Neural cell (in vitro differentiated cells): ENCODE measurements around the gene SMIM13. TPM values are rescaled to one million over a fixed set of nuclear protein-coding genes. Genes with fewer than 3 reads are reported as not detected.

Source experiments
- H2AFZ ChIP-seq: fragments of 200-600, 300-800 bp; sonication (generic), shearing (Covaris generic); 2 replicates; pipeline ENCODE4 v1.6.0; 2014; ENCODE audit warnings: low read depth, mild to moderate bottlenecking, antibody characterized with exemption, low read length, moderate library complexity
- H3F3A ChIP-seq: fragments of 200-600 bp; shearing (Covaris generic); 2 replicates; pipeline ENCODE4 v1.6.1; 2016; ENCODE audit warnings: mild to moderate bottlenecking, moderate library complexity, mixed read lengths, antibody characterized with exemption, low read length; ENCODE audit not compliant: insufficient read depth, poor library complexity, severe bottlenecking
- H3K27ac ChIP-seq: fragments of 200-600, 300-800 bp; sonication (generic), shearing (Covaris generic); 2 replicates; pipeline ENCODE4 v1.5.1; 2014; ENCODE audit warnings: mild to moderate bottlenecking, low read length, moderate library complexity
- H3K27me3 ChIP-seq: fragments of 300-800, 200-600 bp; sonication (generic), shearing (Covaris generic); 2 replicates; pipeline ENCODE4 v1.6.0; 2014; ENCODE audit warnings: mild to moderate bottlenecking, low read depth, low read length, moderate library complexity; ENCODE audit not compliant: insufficient read depth
- H3K36me3 ChIP-seq: fragments of 300-800, 200-600 bp; sonication (generic), shearing (Covaris generic); 2 replicates; pipeline ENCODE4 v1.5.1; 2014; ENCODE audit warnings: mild to moderate bottlenecking, antibody characterized with exemption, low read length, moderate library complexity; ENCODE audit not compliant: insufficient read depth
- H3K4me2 ChIP-seq: fragments of 300-800, 200-600 bp; sonication (generic), shearing (Covaris generic); 2 replicates; pipeline ENCODE4 v1.6.0; 2014; ENCODE audit warnings: mild to moderate bottlenecking, low read length
- H3K4me3 ChIP-seq: fragments of 300-800, 200-600 bp; sonication (generic), shearing (Covaris generic); 2 replicates; pipeline ENCODE4 v1.5.1; 2014; ENCODE audit warnings: mild to moderate bottlenecking, low read length, moderate library complexity
- H3K79me2 ChIP-seq: fragments of 200-600 bp; shearing (Covaris generic); replicated peaks from 2 replicates; pipeline ENCODE4 v1.6.0; 2014; ENCODE audit warnings: mild to moderate bottlenecking, low read length, moderate library complexity; ENCODE audit not compliant: insufficient read depth
- H3K9ac ChIP-seq: fragments of 300-800, 200-600 bp; sonication (generic), shearing (Covaris generic); 2 replicates; pipeline ENCODE4 v1.6.1; 2016; ENCODE audit warnings: mild to moderate bottlenecking, low read length, mixed read lengths
- H3K9me2 ChIP-seq: fragments of 200-600 bp; shearing (Covaris generic); 2 replicates; pipeline ENCODE4 v1.6.1; 2016; ENCODE audit warnings: mild to moderate bottlenecking, low read length, mixed read lengths; ENCODE audit not compliant: insufficient read depth
- H3K9me3 ChIP-seq: fragments of 200-600, 300-800 bp; sonication (generic), shearing (Covaris generic); 2 replicates; pipeline ENCODE4 v1.6.1; 2016; ENCODE audit warnings: mild to moderate bottlenecking, mixed run types, low read length, moderate library complexity, mixed read lengths
- H4K20me1 ChIP-seq: fragments of 200-600 bp; shearing (Covaris generic); 2 replicates; pipeline ENCODE4 v1.6.1; 2016; ENCODE audit warnings: mild to moderate bottlenecking, mixed run types; ENCODE audit not compliant: insufficient read depth
- CTCF ChIP-seq: fragments of 450-650 bp; IDR thresholded peaks from 2 replicates; pipeline ENCODE4 v1.5.1; 2014; ENCODE audit warnings: antibody characterized with exemption, mild to moderate bottlenecking, moderate library complexity; ENCODE audit not compliant: poor library complexity, severe bottlenecking
- EP300 ChIP-seq: fragments of 450-650 bp; conservative IDR thresholded peaks from 2 replicates; pipeline ENCODE4 v1.6.1; 2014; ENCODE audit warnings: antibody characterized with exemption, mild to moderate bottlenecking, moderate library complexity; ENCODE audit not compliant: poor library complexity, severe bottlenecking
- EZH2 ChIP-seq: fragments of 200-600, 300-800 bp; shearing (Covaris generic), sonication (generic); IDR thresholded peaks from 2 replicates; pipeline ENCODE4 v1.6.1; 2014; ENCODE audit warnings: antibody characterized with exemption, low read length, borderline replicate concordance, mild to moderate bottlenecking; ENCODE audit not compliant: insufficient read depth, poor library complexity, severe bottlenecking
- MXI1 ChIP-seq: fragments of 450-650 bp; conservative IDR thresholded peaks from 2 replicates; pipeline ENCODE4 v1.6.1; 2014; ENCODE audit warnings: antibody characterized with exemption, mild to moderate bottlenecking; ENCODE audit not compliant: poor library complexity, severe bottlenecking
- POLR2AphosphoS5 ChIP-seq: IDR thresholded peaks from 2 replicates; pipeline ENCODE4 v1.6.1; 2012
- RAD21 ChIP-seq: fragments of 450-650 bp; conservative IDR thresholded peaks from 2 replicates; pipeline ENCODE4 v1.6.1; 2014; ENCODE audit warnings: antibody characterized with exemption, mild to moderate bottlenecking, moderate library complexity
- REST ChIP-seq: IDR thresholded peaks from 2 replicates; pipeline ENCODE4 v1.6.1; 2012; ENCODE audit warnings: borderline replicate concordance
- SMC3 ChIP-seq: fragments of 450-650 bp; conservative IDR thresholded peaks from 2 replicates; pipeline ENCODE4 v1.6.1; 2014; ENCODE audit warnings: antibody characterized with exemption, mild to moderate bottlenecking, moderate library complexity; ENCODE audit not compliant: poor library complexity
- TAF1 ChIP-seq: IDR thresholded peaks from 2 replicates; pipeline ENCODE4 v1.6.1; 2012; ENCODE audit warnings: low read depth
- polyA plus RNA-seq: library from polyadenylated mRNA; depleted of rRNA; stranded (reverse); fragments of >200 nt; gene quantifications from 2 replicates; pipeline ENCODE4 v1.2.3, GENCODE V29; 2014

The SMIM13 gene
- polyA plus RNA-seq, 1 donor from 2014 or later: 51.0 TPM

- H3K9me2 ChIP-seq: no peaks in the 10 kb centered on the region
- no peak overlapping the region for H3K9ac ChIP-seq
- no peaks in the 10 kb centered on the region for H3F3A ChIP-seq
- no peak for TF ChIP-seq RAD21
- no peak overlapping the region for H3K27ac ChIP-seq
- no peaks in the 10 kb centered on the region for H3K79me2 ChIP-seq
- no peaks in the 10 kb centered on the region for H3K27me3 ChIP-seq
- no peaks in the 10 kb centered on the region for H3K9me3 ChIP-seq
- H3K36me3 ChIP-seq: no peaks in the 10 kb centered on the region
- no peak overlapping the region for H3K4me2 ChIP-seq
- no peak overlapping the region for H3K4me3 ChIP-seq
- H4K20me1 ChIP-seq: no peaks in the 10 kb centered on the region
- no peak overlapping the region for H2AFZ ChIP-seq
Observed at GRCh38 chr6:11080296-11080695, 13.3 kb upstream of the SMIM13 start.

- H3K4me2 ChIP-seq: no peak overlapping the region
- H3K79me2 ChIP-seq: no peaks in the 10 kb centered on the region
- no peaks in the 10 kb centered on the region for H3K27me3 ChIP-seq
- H3K9me3 ChIP-seq: no peaks in the 10 kb centered on the region
- H3K9ac ChIP-seq: no peak overlapping the region
- H2AFZ ChIP-seq: no peak overlapping the region
- no peaks in the 10 kb centered on the region for H3K36me3 ChIP-seq
- no peaks in the 10 kb centered on the region for H3K9me2 ChIP-seq
- H3K27ac ChIP-seq: no peak overlapping the region
- no peak overlapping the region for H3K4me3 ChIP-seq
- no peak for TF ChIP-seq TAF1
- TF ChIP-seq MXI1: no peak
- TF ChIP-seq EP300: no peak
- no peak for TF ChIP-seq SMC3
- TF ChIP-seq CTCF: no peak
- no peak for TF ChIP-seq POLR2AphosphoS5
- TF ChIP-seq RAD21: no peak
- no peak for TF ChIP-seq EZH2
- TF ChIP-seq REST: no peak
- H4K20me1 ChIP-seq: no peaks in the 10 kb centered on the region
- H3F3A ChIP-seq: no peaks in the 10 kb centered on the region
Observed at GRCh38 chr6:11083491-11083890, 10.1 kb upstream of the SMIM13 start.

- Histone ChIP-seq H3K4me2 (no peak overlapping the region), H3K79me2 (no peaks in the 10 kb centered on the region), H3K36me3 (no peaks in the 10 kb centered on the region), H3K9me3 (no peaks in the 10 kb centered on the region), H2AFZ (no peak overlapping the region), H4K20me1 (no peaks in the 10 kb centered on the region), H3F3A (no peaks in the 10 kb centered on the region), H3K27ac (no peak overlapping the region), H3K27me3 (no peaks in the 10 kb centered on the region), H3K9me2 (no peaks in the 10 kb centered on the region), H3K4me3 (no peak overlapping the region), H3K9ac (no peak overlapping the region)
- TF ChIP-seq MXI1 (no peak), REST (no peak), SMC3 (no peak), RAD21 (no peak), EP300 (no peak), EZH2 (no peak), TAF1 (no peak), CTCF (no peak), POLR2AphosphoS5 (no peak)
Observed at GRCh38 chr6:11083956-11084355, 9.7 kb upstream of the SMIM13 start.
